ENCODE data around the gene CAPZA1.
A peak's percentile ranks its signal among the peaks of the same experiment; 100 is the strongest.

- TF ChIP-seq CTCF (IDR thresholded peaks at IDR 0.05; ENCODE audit: low read depth, low read length), result no peak
- TF ChIP-seq POLR2A (IDR thresholded peaks at IDR 0.05; ENCODE audit: extremely low read depth, insufficient read length), result peak; percentile 29
These were observed 54.9 kb downstream of the CAPZA1 start, which contains the start of gene MOV10 for GRCh38 chr1:112674440-112674985.
